Measurements from ENCODE around the gene INPP5J.
"Not testable (repeated sequence)": the region's sequence is repeated elsewhere in the genome, so short reads cannot be mapped to it uniquely, and the experiment has no call there.

Gene INPP5J

DNA sequence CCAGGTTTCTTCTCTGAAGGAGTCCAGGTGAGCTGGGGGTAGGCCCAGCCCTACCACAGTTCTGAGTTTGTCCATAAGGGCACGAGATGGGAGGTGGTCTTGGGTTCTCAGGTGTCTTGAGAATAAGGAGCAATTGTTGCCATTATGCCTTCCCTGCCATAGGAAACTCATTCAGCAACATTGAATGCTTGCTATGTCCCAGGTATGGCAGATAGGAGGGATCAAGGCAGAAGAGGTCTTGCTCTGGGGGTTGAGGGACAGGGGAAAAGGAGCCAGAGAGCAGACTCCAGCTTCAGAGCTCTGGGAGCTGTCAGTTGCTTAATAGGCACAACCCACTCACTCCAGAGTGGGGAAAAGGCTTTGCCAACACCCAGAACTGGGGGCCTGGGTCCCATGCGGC is 19.7 kb upstream of the INPP5J start:
- Histone ChIP-seq H3K4me3 (ENCODE audit: low read length) (no peak overlapping the region), H3K27me3 (ENCODE audit: control insufficient read depth, insufficient read depth, low read length) (peaks cover 10% of the 10 kb centered on the region; the same call in 1 of the 2 replicates), H3K9me3 (ENCODE audit: control insufficient read depth, insufficient read depth, low read length) (no peaks in the 10 kb centered on the region), H3K36me3 (ENCODE audit: control insufficient read depth, insufficient read depth, low read length) (no peaks in the 10 kb centered on the region), H3K27ac (ENCODE audit: low read length) (no peak overlapping the region), H3K4me1 (ENCODE audit: control insufficient read depth, insufficient read depth, low read length) (peaks cover 7% of the 10 kb centered on the region)
- no peak for DNase-seq (ENCODE audit: low read depth, low spot score)
- WGBS (ENCODE audit: insufficient coverage, insufficient read length), result no CpG with 5 or more reads among the region's 2 CpGs

DNA sequence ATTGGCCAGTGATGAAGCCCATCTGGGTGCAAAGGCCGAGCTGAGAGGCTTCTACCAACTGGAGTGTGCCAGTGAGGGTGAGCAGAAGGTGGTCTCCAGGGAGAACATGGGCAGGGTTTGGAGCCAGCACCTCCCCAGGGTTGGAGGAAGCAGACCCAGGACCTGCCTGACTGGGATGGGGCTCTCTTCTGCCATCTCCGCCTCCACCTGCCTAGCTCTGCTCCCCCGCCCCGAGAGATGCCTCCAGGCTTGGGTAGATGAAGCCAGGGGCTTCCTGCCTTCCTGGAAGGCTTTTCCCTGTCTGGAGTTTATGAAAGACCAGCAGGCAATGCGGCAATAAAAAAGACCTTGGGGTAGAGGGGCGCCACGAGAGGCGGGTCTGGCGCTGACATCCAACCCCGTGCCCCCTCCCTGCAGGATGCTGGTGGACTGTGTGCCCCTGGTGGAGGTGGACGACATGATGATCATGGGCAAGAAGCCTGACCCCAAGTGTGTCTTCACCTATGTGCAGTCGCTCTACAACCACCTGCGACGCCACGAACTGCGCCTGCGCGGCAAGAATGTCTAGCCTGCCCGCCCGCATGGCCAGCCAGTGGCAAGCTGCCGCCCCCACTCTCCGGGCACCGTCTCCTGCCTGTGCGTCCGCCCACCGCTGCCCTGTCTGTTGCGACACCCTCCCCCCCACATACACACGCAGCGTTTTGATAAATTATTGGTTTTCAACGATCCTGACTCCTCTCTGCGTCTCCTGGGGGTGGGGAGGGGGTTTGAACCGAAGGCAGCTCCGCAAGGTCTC is 18.7 kb upstream of the INPP5J start:
- H3K4me1 ChIP-seq (ENCODE audit: control insufficient read depth, insufficient read depth, low read length), result peaks cover 4% of the 10 kb centered on the region; the same call in 1 of the 2 replicates
- no peak overlapping the region for H3K4me3 ChIP-seq (ENCODE audit: low read length)
- WGBS (ENCODE audit: insufficient coverage, insufficient read length), result no CpG with 5 or more reads among the region's 33 CpGs
- H3K27ac ChIP-seq (ENCODE audit: low read length), result no peak overlapping the region
- H3K27me3 ChIP-seq (ENCODE audit: control insufficient read depth, insufficient read depth, low read length), result peaks cover 10% of the 10 kb centered on the region; the same call in 1 of the 2 replicates
- DNase-seq (ENCODE audit: low read depth, low spot score), result no peak
- H3K36me3 ChIP-seq (ENCODE audit: control insufficient read depth, insufficient read depth, low read length), result no peaks in the 10 kb centered on the region
- H3K9me3 ChIP-seq (ENCODE audit: control insufficient read depth, insufficient read depth, low read length), result no peaks in the 10 kb centered on the region

DNA sequence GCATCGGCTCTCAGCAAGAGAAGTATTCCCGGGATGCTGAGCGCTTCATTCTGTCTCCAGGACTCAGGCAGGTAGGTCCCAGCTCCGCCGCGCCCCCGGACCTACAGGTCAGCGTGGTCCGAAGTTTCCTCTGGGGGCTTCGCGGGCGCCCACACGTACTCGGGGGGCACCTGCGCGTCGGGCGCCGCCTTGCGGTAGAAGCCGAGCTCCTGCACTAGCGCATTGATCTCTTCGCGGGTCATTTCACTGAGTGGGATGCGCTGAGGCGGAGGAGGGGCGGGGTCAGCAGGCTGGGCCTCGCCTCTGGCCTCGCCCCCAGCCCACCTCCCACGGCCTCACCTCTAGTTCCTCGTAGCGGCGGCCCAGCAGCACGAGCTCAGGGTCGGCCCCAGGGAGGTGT is 17.9 kb upstream of the INPP5J start:
- Histone ChIP-seq H3K4me3 (ENCODE audit: low read length) (no peak overlapping the region), H3K36me3 (ENCODE audit: control insufficient read depth, insufficient read depth, low read length) (no peaks in the 10 kb centered on the region), H3K27ac (ENCODE audit: low read length) (no peak overlapping the region), H3K4me1 (ENCODE audit: control insufficient read depth, insufficient read depth, low read length) (0 out of 2 replicates have a peak, but pooled peaks cover 4% of the 10 kb centered on the region), H3K27me3 (ENCODE audit: control insufficient read depth, insufficient read depth, low read length) (peaks cover 10% of the 10 kb centered on the region; the same call in 1 of the 2 replicates), H3K9me3 (ENCODE audit: control insufficient read depth, insufficient read depth, low read length) (no peaks in the 10 kb centered on the region)
- WGBS (ENCODE audit: insufficient coverage, insufficient read length), result no CpG with 5 or more reads among the region's 35 CpGs
- DNase-seq (ENCODE audit: low read depth, low spot score), result no peak

DNA sequence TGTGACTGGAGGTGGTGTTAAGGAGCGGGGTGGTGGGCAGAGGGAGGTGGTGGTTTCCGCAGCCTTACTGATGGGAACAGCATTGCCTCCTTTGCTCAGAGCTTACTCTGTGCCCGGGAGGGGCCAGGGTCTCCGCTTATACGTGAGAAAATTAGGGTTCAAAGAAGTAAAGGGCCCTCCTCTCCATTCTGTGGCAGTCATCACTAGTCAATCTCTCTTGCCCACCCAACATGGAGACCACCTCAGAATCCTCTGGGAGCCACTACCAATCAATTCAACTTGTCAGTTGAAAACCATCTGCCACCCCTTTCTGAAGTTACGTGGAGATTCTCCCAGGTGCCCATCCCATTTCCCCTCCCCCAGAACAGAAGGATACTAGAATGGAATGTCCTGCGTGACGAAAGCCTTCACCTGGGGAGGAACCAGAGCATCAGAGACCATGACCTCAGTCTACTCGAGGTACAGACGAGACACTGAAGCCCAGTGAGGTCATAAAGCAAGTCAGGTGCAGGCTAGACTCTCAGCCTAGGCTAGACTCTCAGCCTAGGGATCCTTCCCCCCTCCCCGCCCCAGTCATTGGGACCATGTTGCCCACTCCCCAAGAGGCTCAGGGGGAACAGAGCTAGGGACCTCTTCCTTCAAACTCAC is 17.4 kb upstream of the INPP5J start:
- Histone ChIP-seq H3K9me3 (ENCODE audit: control insufficient read depth, insufficient read depth, low read length) (no peaks in the 10 kb centered on the region), H3K27me3 (ENCODE audit: control insufficient read depth, insufficient read depth, low read length) (peaks cover 10% of the 10 kb centered on the region; the same call in 1 of the 2 replicates), H3K27ac (ENCODE audit: low read length) (no peak overlapping the region), H3K4me1 (ENCODE audit: control insufficient read depth, insufficient read depth, low read length) (0 out of 2 replicates have a peak, but pooled peaks cover 4% of the 10 kb centered on the region), H3K36me3 (ENCODE audit: control insufficient read depth, insufficient read depth, low read length) (no peaks in the 10 kb centered on the region), H3K4me3 (ENCODE audit: low read length) (no peak overlapping the region)
- no CpG with 5 or more reads among the region's 11 CpGs for WGBS (ENCODE audit: insufficient coverage, insufficient read length)
- no peak for DNase-seq (ENCODE audit: low read depth, low spot score)

DNA sequence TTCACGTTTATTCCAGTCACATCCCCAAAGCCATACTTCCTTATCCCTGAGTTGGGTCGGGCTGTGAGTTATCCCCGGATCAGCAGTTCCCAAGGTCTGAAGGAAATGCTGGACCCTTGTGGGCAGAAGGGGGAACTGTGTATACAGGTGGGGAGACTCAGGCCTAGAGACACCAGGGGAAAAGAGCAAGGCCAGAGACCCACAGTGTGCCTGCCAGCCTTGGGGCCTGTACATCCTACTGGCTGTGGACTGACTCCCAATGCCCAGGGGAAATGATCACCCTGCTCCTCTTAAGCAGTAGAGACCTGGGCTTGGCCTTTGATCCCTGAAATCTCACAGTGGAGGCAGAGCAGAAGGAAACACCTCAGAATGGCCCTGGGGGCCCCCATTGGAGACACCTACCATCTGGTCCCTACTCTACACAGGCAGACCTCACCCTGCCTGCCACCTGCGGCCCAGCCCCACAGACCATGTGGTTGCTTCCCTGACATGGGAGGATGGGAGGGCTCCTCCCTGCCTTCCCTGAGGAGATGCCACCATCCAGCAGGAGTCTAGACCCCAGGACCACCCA is 16.7 kb upstream of the INPP5J start:
- no peak for DNase-seq (ENCODE audit: low read depth, low spot score)
- no peaks in the 10 kb centered on the region for H3K36me3 ChIP-seq (ENCODE audit: control insufficient read depth, insufficient read depth, low read length)
- H3K4me3 ChIP-seq (ENCODE audit: low read length), result no peak overlapping the region
- no peak overlapping the region for H3K27ac ChIP-seq (ENCODE audit: low read length)
- WGBS (ENCODE audit: insufficient coverage, insufficient read length), result no CpG with 5 or more reads among the region's 4 CpGs
- H3K4me1 ChIP-seq (ENCODE audit: control insufficient read depth, insufficient read depth, low read length), result 0 out of 2 replicates have a peak, but pooled peaks cover 4% of the 10 kb centered on the region
- H3K9me3 ChIP-seq (ENCODE audit: control insufficient read depth, insufficient read depth, low read length), result no peaks in the 10 kb centered on the region
- H3K27me3 ChIP-seq (ENCODE audit: control insufficient read depth, insufficient read depth, low read length), result peaks cover 10% of the 10 kb centered on the region; the same call in 1 of the 2 replicates

DNA sequence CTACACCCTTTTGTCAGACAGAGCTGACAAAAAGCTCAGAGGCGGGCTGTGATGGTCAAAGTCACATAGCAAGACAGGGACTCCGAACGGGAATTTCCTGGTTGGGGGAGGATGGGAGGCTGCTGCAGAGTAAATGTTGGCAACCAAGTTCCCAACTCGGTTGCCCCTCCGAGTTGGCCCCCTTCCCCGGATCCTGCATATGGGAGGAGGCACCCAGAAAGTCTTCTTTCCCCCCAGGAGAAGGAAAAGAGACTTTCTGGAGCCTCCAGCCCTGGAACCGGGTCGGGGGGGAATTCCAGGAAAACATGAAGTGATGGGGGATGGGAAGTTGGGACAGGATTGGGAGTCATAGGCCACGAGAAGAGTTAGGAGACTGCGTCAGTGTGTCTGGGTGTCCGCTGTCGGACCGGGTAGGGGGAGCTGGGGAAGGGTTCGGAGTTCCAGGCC is 16.0 kb upstream of the INPP5J start:
- H3K9me3 ChIP-seq (ENCODE audit: control insufficient read depth, insufficient read depth, low read length), result no peaks in the 10 kb centered on the region
- WGBS (ENCODE audit: insufficient coverage, insufficient read length), result no CpG with 5 or more reads among the region's 14 CpGs
- no peak for DNase-seq (ENCODE audit: low read depth, low spot score)

DNA sequence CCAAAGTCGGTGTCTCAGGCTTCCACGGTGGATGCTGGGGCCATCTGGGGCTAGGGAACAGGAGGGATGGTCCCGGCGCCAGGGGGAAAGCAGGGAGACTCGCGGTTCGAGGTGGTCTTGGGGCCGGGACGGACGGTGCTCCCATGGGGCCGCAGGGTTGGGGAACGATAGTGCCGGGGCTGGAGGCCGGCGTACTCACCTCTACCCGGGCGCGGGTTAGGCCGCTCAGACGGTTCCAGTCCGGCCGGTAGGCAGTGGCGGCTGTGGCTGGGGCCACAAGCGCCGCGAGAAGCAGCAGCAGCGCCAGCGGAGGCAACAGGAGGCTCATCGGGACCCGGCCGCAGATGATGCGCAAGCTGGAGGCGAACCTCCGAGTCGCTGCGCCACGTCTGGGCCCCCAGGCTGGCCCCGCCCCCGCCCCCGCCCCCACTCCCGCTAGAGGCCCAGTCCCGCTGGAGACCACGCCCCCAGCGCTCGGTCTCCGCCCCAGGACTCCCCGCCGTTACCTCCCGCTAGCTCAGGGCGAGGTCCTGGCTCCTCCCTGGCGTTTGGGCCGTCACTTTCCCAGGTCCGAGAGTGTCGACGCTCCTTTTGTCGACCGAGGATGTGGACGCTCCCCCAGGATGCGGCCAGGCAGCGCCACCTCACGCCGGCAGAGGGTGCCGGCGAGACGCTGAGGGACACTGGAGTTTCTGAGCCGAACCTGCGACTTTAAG is 15.4 kb upstream of the INPP5J start, which contains the start of gene SELENOM:
Gene SELENOM (minus strand): TSS at position 391 of the 716 bp plus-strand sequence. CDS start 63 bp downstream, at position 328.
- DNase-seq (ENCODE audit: low read depth, low spot score), result no peak
- no CpG with 5 or more reads among the region's 67 CpGs for WGBS (ENCODE audit: insufficient coverage, insufficient read length)
- 0 out of 2 replicates have a peak, but pooled peaks cover 4% of the 10 kb centered on the region for H3K4me1 ChIP-seq (ENCODE audit: control insufficient read depth, insufficient read depth, low read length)
- H3K4me3 ChIP-seq (ENCODE audit: low read length), result peak within 1 kb of the TSS; percentile 68
- no peak within 1 kb of the TSS for H3K27ac ChIP-seq (ENCODE audit: low read length)
- no peaks in the 10 kb centered on the region for H3K36me3 ChIP-seq (ENCODE audit: control insufficient read depth, insufficient read depth, low read length)
- peaks cover 10% of the 10 kb centered on the region; the same call in 1 of the 2 replicates for H3K27me3 ChIP-seq (ENCODE audit: control insufficient read depth, insufficient read depth, low read length)
- H3K9me3 ChIP-seq (ENCODE audit: control insufficient read depth, insufficient read depth, low read length), result no peaks in the 10 kb centered on the region

More for the DNA sequence above, 16.0 kb upstream of the INPP5J start:
- H3K36me3 ChIP-seq (ENCODE audit: control insufficient read depth, insufficient read depth, low read length), result no peaks in the 10 kb centered on the region
- peak overlapping the region; percentile 68 for H3K4me3 ChIP-seq (ENCODE audit: low read length)
- H3K27ac ChIP-seq (ENCODE audit: low read length), result no peak overlapping the region
- H3K4me1 ChIP-seq (ENCODE audit: control insufficient read depth, insufficient read depth, low read length), result 0 out of 2 replicates have a peak, but pooled peaks cover 4% of the 10 kb centered on the region
- peaks cover 10% of the 10 kb centered on the region; the same call in 1 of the 2 replicates for H3K27me3 ChIP-seq (ENCODE audit: control insufficient read depth, insufficient read depth, low read length)

DNA sequence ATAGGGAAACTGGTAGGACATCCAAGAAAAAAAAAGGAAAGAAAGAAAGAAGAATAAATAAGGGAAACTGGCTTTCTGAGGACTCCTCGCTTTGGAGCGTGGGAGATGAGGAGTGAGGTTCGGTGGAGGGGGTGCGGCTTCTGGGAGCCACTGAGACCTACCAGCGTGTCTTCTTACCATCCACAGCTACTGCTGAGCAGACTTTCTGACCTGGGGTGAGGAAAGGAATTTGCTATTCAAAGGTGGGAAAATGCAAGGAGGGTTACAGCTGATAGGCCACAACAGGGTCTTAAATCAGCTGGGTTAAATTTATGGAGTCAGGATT is 14.9 kb upstream of the INPP5J start:
- no peaks in the 10 kb centered on the region for H3K36me3 ChIP-seq (ENCODE audit: control insufficient read depth, insufficient read depth, low read length)
- no CpG with 5 or more reads among the region's 5 CpGs for WGBS (ENCODE audit: insufficient coverage, insufficient read length)
- peak overlapping the region; percentile 43; the same call in 1 of the 2 replicates for H3K4me3 ChIP-seq (ENCODE audit: low read length)
- H3K9me3 ChIP-seq (ENCODE audit: control insufficient read depth, insufficient read depth, low read length), result no peaks in the 10 kb centered on the region
- peaks cover 10% of the 10 kb centered on the region; the same call in 1 of the 2 replicates for H3K27me3 ChIP-seq (ENCODE audit: control insufficient read depth, insufficient read depth, low read length)
- 0 out of 2 replicates have a peak, but pooled peaks cover 4% of the 10 kb centered on the region for H3K4me1 ChIP-seq (ENCODE audit: control insufficient read depth, insufficient read depth, low read length)
- DNase-seq (ENCODE audit: low read depth, low spot score), result no peak
- no peak overlapping the region for H3K27ac ChIP-seq (ENCODE audit: low read length)

DNA sequence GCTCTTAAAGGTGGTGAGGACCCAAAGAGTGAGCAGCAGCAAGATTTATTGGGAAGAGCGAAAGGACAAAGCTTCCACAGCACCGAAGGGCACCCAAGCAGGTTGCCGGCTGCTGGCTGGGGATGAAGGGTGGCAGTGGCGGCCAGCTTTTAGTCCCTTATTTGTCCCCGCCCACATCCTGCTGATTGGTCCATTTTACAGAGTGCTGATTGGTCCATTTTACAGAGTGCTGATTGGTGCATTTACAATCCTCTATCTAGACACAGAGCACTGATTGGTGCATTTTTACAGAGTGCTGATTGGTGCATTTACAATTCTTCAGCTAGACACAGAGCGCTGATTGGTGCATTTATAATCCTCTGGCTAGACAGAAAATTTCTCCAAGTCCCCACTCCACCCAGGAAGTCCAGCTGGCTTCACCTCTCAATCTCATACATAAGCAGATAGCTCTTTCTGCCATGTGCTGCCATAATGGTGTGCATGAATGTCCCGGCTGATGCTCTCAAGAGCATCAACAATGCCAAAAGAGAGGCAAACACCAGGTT is 10.1 kb upstream of the INPP5J start:
- not testable (repeated sequence) for H3K4me3 ChIP-seq (ENCODE audit: low read length); H3K27me3 ChIP-seq (ENCODE audit: control insufficient read depth, insufficient read depth, low read length); H3K36me3 ChIP-seq (ENCODE audit: control insufficient read depth, insufficient read depth, low read length); H3K9me3 ChIP-seq (ENCODE audit: control insufficient read depth, insufficient read depth, low read length); H3K27ac ChIP-seq (ENCODE audit: low read length); DNase-seq (ENCODE audit: low read depth, low spot score); H3K4me1 ChIP-seq (ENCODE audit: control insufficient read depth, insufficient read depth, low read length)
- no CpG with 5 or more reads among the region's 7 CpGs for WGBS (ENCODE audit: insufficient coverage, insufficient read length)
